CD14-positive monocyte (primary cell): Measurements from ENCODE around the gene WWOX. TPM values are rescaled to one million over a fixed set of nuclear protein-coding genes. Genes with fewer than 3 reads are reported as not detected.

Experiments used
- DNase-seq, 3 donors: peaks; one replicate each; pipeline ENCODE4 v3.0.0-alpha.2; 2011 to 2022
- H2AFZ ChIP-seq: 2 replicates; pipeline ENCODE4 v1.6.0; 2012; ENCODE audit warnings: mild to moderate bottlenecking, low read depth, low read length, inconsistent platforms; ENCODE audit not compliant: insufficient read depth, poor library complexity, severe bottlenecking
- H3K27ac ChIP-seq, 2 donors: 1 replicate in 1 of 2; 2 replicates in 1 of 2; pipeline ENCODE4 v1.5.1; 2012 to 2013; ENCODE audit warnings: low read length in 2 of 2, control low read depth in 1 of 2, inconsistent platforms in 1 of 2, low read depth in 1 of 2, mild to moderate bottlenecking in 1 of 2
- H3K27me3 ChIP-seq, 2 donors: one replicate each; pipeline versions ENCODE4 v1.6.0 to v1.6.1; 2011 to 2013; ENCODE audit warnings: low read length in 2 of 2; ENCODE audit not compliant: control insufficient read depth in 2 of 2, insufficient read depth in 2 of 2
- H3K36me3 ChIP-seq, 2 donors: replicated peaks in 1 of 2; 1 replicate in 1 of 2; 2 replicates in 1 of 2; pipeline versions ENCODE4 v1.5.1 to v1.6.1; 2012 to 2013; ENCODE audit warnings: low read length in 2 of 2, control low read depth in 1 of 2, inconsistent platforms in 1 of 2, mild to moderate bottlenecking in 1 of 2; ENCODE audit not compliant: insufficient read depth in 2 of 2, control insufficient read depth in 1 of 2
- H3K4me1 ChIP-seq, 2 donors: 1 replicate in 1 of 2; 2 replicates in 1 of 2; pipeline versions ENCODE4 v1.5.1 to v1.6.1; 2012 to 2013; ENCODE audit warnings: low read length in 2 of 2, control low read depth in 1 of 2, inconsistent platforms in 1 of 2, mild to moderate bottlenecking in 1 of 2, moderate library complexity in 1 of 2; ENCODE audit not compliant: insufficient read depth in 2 of 2, control insufficient read depth in 1 of 2
- H3K4me2 ChIP-seq: replicated peaks from 2 replicates; pipeline ENCODE3; 2012; ENCODE audit warnings: low read length, moderate library complexity, mild to moderate bottlenecking; ENCODE audit not compliant: poor library complexity, severe bottlenecking; ENCODE audit errors: extremely low read depth
- H3K4me3 ChIP-seq, 3 experiments: fragments of 200-600 bp in 1 of 3; sonication (generic) in 1 of 3; replicated peaks in 1 of 3; 1 replicate in 2 of 3; 2 replicates in 1 of 3; pipeline ENCODE4 v1.5.1; 2011 to 2013; ENCODE audit warnings: low read length in 3 of 3, mild to moderate bottlenecking in 3 of 3, control low read depth in 2 of 3, low read depth in 2 of 3, inconsistent platforms in 1 of 3, moderate library complexity in 1 of 3
- H3K79me2 ChIP-seq: 2 replicates; pipeline ENCODE4 v1.6.0; 2012; ENCODE audit warnings: mild to moderate bottlenecking, control low read depth, inconsistent platforms, low read length, moderate library complexity; ENCODE audit not compliant: insufficient read depth
- H3K9ac ChIP-seq: 2 replicates; pipeline ENCODE4 v1.6.0; 2017; ENCODE audit warnings: low read length, mild to moderate bottlenecking; ENCODE audit not compliant: insufficient read depth, poor library complexity, severe bottlenecking
- H3K9me3 ChIP-seq, 2 donors: replicated peaks in 1 of 2; 1 replicate in 1 of 2; 2 replicates in 1 of 2; pipeline versions ENCODE4 v1.5.1 to v1.6.1; 2012 to 2013; ENCODE audit warnings: low read length in 2 of 2, control low read depth in 1 of 2; ENCODE audit not compliant: control insufficient read depth in 1 of 2, insufficient read depth in 1 of 2
- H4K20me1 ChIP-seq: 2 replicates; pipeline ENCODE4 v1.6.0; 2012; ENCODE audit warnings: mild to moderate bottlenecking, low read length, control low read depth, moderate library complexity; ENCODE audit not compliant: insufficient read depth
- H3K27ac Mint-ChIP-seq, 7 donors: one replicate each; pipeline ENCODE4 v1.8.0; 2020; ENCODE audit warnings: mild to moderate bottlenecking in 7 of 7, mixed read lengths in 7 of 7, moderate library complexity in 6 of 7, inconsistent platforms in 2 of 7
- H3K27me3 Mint-ChIP-seq, 3 donors: one replicate each; pipeline ENCODE4 v1.8.0; 2021 to 2022; ENCODE audit warnings: low read depth in 3 of 3, mild to moderate bottlenecking in 3 of 3, mixed read lengths in 3 of 3, moderate library complexity in 3 of 3, inconsistent platforms in 1 of 3
- H3K36me3 Mint-ChIP-seq, 2 donors: one replicate each; pipeline ENCODE4 v1.8.0; 2020; ENCODE audit warnings: mixed read lengths in 2 of 2, inconsistent platforms in 1 of 2, mild to moderate bottlenecking in 1 of 2
- H3K4me1 Mint-ChIP-seq: one replicate; pipeline ENCODE4 v1.8.0; 2020; ENCODE audit warnings: mild to moderate bottlenecking, mixed read lengths
- H3K4me3 Mint-ChIP-seq, 2 donors: one replicate each; pipeline ENCODE4 v1.8.0; 2020; ENCODE audit warnings: mild to moderate bottlenecking in 2 of 2, mixed read lengths in 2 of 2, moderate library complexity in 1 of 2
- H3K9me3 Mint-ChIP-seq, 7 donors: one replicate each; pipeline ENCODE4 v1.8.0; 2020 to 2022; ENCODE audit warnings: mixed read lengths in 7 of 7, mild to moderate bottlenecking in 6 of 7, moderate library complexity in 6 of 7, inconsistent platforms in 2 of 7
- WGBS: methylation state at CpG from one replicate; pipeline ENCODE4 v1.1.5; 2013; ENCODE audit warnings: missing lambda C conversion rate; ENCODE audit not compliant: insufficient coverage; 5-methylcytosine and 5-hydroxymethylcytosine counted together
- intact Hi-C, 2 donors: fragments of 100-400 bp; cut with micrococcal nuclease; formaldehyde crosslinking; loops; one replicate each; pipeline versions ENCODE4 v1.15.0 to v1.15.1; 2023
- polyA plus RNA-seq, 3 donors: library from polyadenylated mRNA; depleted of rRNA in 1 of 3; unstranded in 2 of 3; stranded (reverse) in 1 of 3; fragments of 300-500 nt in 2 of 3; fragments of >200 nt in 1 of 3; fragmentation: Illumina TruSeq in 2 of 3; gene quantifications; 1 replicate in 2 of 3; 2 replicates in 1 of 3; pipeline ENCODE4 v1.2.3, GENCODE V29; 2012 to 2021
- TF ChIP-seq, protein P1 (sequence below): fragments of 200-600 bp; IDR thresholded peaks from one replicate; pipeline ENCODE4 v1.8.0; 2022; ENCODE audit warnings: antibody characterized with exemption, mild to moderate bottlenecking

WWOX gene
- polyA plus RNA-seq, 3 donors, result 4.0 to 7.0 (median 6.3) TPM

GRCh38 chr16:78821335-78821734 lies 721.9 kb downstream of the WWOX start:
- Histone ChIP-seq H3K4me3 (no peak overlapping the region), H4K20me1 (no peaks in the 10 kb centered on the region), H3K36me3 (no peaks in the 10 kb centered on the region), H3K79me2 (no peaks in the 10 kb centered on the region), H3K9ac (no peak overlapping the region), H2AFZ (no peak overlapping the region), H3K27me3 (no peaks in the 10 kb centered on the region), H3K27ac (no peak overlapping the region), H3K4me2 (no peak overlapping the region), H3K4me1 (no peaks in the 10 kb centered on the region), H3K9me3 (peaks cover 0 to 6% of the 10 kb centered on the region in 2 donors)
- intact Hi-C loops, result no loop called here
- 44% methylated on average over 1 of the region's 3 CpGs for WGBS
- Mint-ChIP-seq H3K27me3 (peaks cover 0 to 3% (median 0%) of the 10 kb centered on the region in 3 donors), H3K4me1 (no peaks in the 10 kb centered on the region), H3K36me3 (no peaks in the 10 kb centered on the region), H3K27ac (no peak overlapping the region), H3K4me3 (no peak overlapping the region), H3K9me3 (peaks cover 2 to 16% (median 10%) of the 10 kb centered on the region in 7 donors)
- DNase-seq, result no peak
- TF ChIP-seq, protein P1, sequence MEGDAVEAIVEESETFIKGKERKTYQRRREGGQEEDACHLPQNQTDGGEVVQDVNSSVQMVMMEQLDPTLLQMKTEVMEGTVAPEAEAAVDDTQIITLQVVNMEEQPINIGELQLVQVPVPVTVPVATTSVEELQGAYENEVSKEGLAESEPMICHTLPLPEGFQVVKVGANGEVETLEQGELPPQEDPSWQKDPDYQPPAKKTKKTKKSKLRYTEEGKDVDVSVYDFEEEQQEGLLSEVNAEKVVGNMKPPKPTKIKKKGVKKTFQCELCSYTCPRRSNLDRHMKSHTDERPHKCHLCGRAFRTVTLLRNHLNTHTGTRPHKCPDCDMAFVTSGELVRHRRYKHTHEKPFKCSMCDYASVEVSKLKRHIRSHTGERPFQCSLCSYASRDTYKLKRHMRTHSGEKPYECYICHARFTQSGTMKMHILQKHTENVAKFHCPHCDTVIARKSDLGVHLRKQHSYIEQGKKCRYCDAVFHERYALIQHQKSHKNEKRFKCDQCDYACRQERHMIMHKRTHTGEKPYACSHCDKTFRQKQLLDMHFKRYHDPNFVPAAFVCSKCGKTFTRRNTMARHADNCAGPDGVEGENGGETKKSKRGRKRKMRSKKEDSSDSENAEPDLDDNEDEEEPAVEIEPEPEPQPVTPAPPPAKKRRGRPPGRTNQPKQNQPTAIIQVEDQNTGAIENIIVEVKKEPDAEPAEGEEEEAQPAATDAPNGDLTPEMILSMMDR, result no peak

GRCh38 chr16:78822509-78822908 lies 723.1 kb downstream of the WWOX start:
- peaks cover 2 to 19% (median 10%) of the 10 kb centered on the region in 7 donors for H3K9me3 Mint-ChIP-seq
- intact Hi-C loops, result no loop called here
- H3K4me3 ChIP-seq, result no peak overlapping the region
- no peak for DNase-seq
- no peak overlapping the region for H3K27ac ChIP-seq
- H3K27me3 ChIP-seq, result no peaks in the 10 kb centered on the region
- TF ChIP-seq, protein P1, result no peak
- H3K4me1 Mint-ChIP-seq, result no peaks in the 10 kb centered on the region
- WGBS, result no CpG with 5 or more reads among the region's 2 CpGs
- peaks cover 0 to 6% of the 10 kb centered on the region in 2 donors for H3K9me3 ChIP-seq
- no peak overlapping the region for H3K27ac Mint-ChIP-seq
- no peaks in the 10 kb centered on the region for H3K79me2 ChIP-seq
- H3K4me3 Mint-ChIP-seq, result no peak overlapping the region
- no peak overlapping the region for H3K4me2 ChIP-seq
- H3K4me1 ChIP-seq, result no peaks in the 10 kb centered on the region
- H4K20me1 ChIP-seq, result no peaks in the 10 kb centered on the region
- H3K9ac ChIP-seq, result no peak overlapping the region
- peaks cover 0 to 3% (median 0%) of the 10 kb centered on the region in 3 donors for H3K27me3 Mint-ChIP-seq
- H3K36me3 ChIP-seq, result no peaks in the 10 kb centered on the region
- no peaks in the 10 kb centered on the region for H3K36me3 Mint-ChIP-seq
- H2AFZ ChIP-seq, result no peak overlapping the region
